LNCaP clone FGC (cell line): ENCODE measurements around the gene PNKD.

Experiments
- DNase-seq: peaks from one replicate; pipeline ENCODE4 v3.0.0-alpha.2; 2011; ENCODE audit warnings: low read depth
- H3K4me3 ChIP-seq: 2 replicates; pipeline ENCODE4 v1.5.1; 2011; ENCODE audit warnings: mild to moderate bottlenecking, low read depth, low read length, control low read depth
- CTCF ChIP-seq: IDR thresholded peaks from 2 replicates; pipeline ENCODE4 v1.5.1; 2012; ENCODE audit warnings: mild to moderate bottlenecking; ENCODE audit not compliant: control insufficient read depth, insufficient read depth; ENCODE audit errors: extremely low read depth

Gene PNKD

GRCh38 chr2:218374795-218375194 is 104.5 kb downstream of the PNKD start:
- DNase-seq: no peak
- no peak for TF ChIP-seq CTCF
- H3K4me3 ChIP-seq: no peak overlapping the region

GRCh38 chr2:218375212-218375611 is 104.9 kb downstream of the PNKD start:
- DNase-seq: peak; percentile 32
- H3K4me3 ChIP-seq: no peak overlapping the region
- no peak for TF ChIP-seq CTCF

- no peak for DNase-seq
- no peak overlapping the region for H3K4me3 ChIP-seq
- TF ChIP-seq CTCF: no peak
These were observed 107.7 kb downstream of the PNKD start for GRCh38 chr2:218378053-218378452.

- TF ChIP-seq CTCF: no peak
These were observed 111.6 kb downstream of the PNKD start, which contains the start of gene SLC11A1 for GRCh38 chr2:218381916-218382366. Gene SLC11A1 (plus strand): TSS chr2:218382273. CDS start chr2:218382369, 96 bp downstream.

GRCh38 chr2:218382785-218383184 is 112.5 kb downstream of the PNKD start:
- no peak for DNase-seq
- no peak overlapping the region for H3K4me3 ChIP-seq

More at GRCh38 chr2:218381916-218382366, 111.6 kb downstream of the PNKD start, which contains the start of gene SLC11A1:
- no peak for DNase-seq
- no peak within 1 kb of the TSS for H3K4me3 ChIP-seq

GRCh38 chr2:218383892-218384519 is 113.7 kb downstream of the PNKD start:
- H3K4me3 ChIP-seq: no peak overlapping the region
- no peak for DNase-seq
- no peak for TF ChIP-seq CTCF

More at GRCh38 chr2:218382785-218383184, 112.5 kb downstream of the PNKD start:
- no peak for TF ChIP-seq CTCF

- DNase-seq: no peak
- no peak for TF ChIP-seq CTCF
These were observed 114.7 kb downstream of the PNKD start for GRCh38 chr2:218384975-218385374.

More at GRCh38 chr2:218384975-218385374, 114.7 kb downstream of the PNKD start:
- H3K4me3 ChIP-seq: no peak overlapping the region
